HepG2 (cell line): ENCODE measurements around the gene SOX9. TPM values are rescaled to one million over a fixed set of nuclear protein-coding genes. Genes with fewer than 3 reads are reported as not detected.

Source experiments
- CERS6 ChIP-seq: sonication (generic); formaldehyde crosslinking; IDR thresholded peaks from 2 replicates; pipeline ENCODE4 v1.5.0; 2020; ENCODE audit warnings: missing genetic modification reagents
- GATAD2A ChIP-seq: IDR thresholded peaks from 2 replicates; pipeline ENCODE4 v1.6.1; 2016
- HOXA3 ChIP-seq: sonication (generic); formaldehyde crosslinking; IDR thresholded peaks from 2 replicates; pipeline ENCODE4 v1.5.0; 2020; ENCODE audit warnings: missing genetic modification reagents
- JARID2 ChIP-seq: sonication (generic); formaldehyde crosslinking; IDR thresholded peaks from 2 replicates; pipeline ENCODE4 v1.8.1; 2023; ENCODE audit warnings: missing genetic modification reagents, inconsistent platforms; ENCODE audit not compliant: insufficient replicate concordance
- KDM3A ChIP-seq: IDR thresholded peaks from 2 replicates; pipeline ENCODE4 v1.6.1; 2018; ENCODE audit warnings: low read depth, missing compliant biosample characterization
- MIER3 ChIP-seq: IDR thresholded peaks from 2 replicates; pipeline ENCODE4 v1.6.1; 2016; ENCODE audit warnings: missing compliant biosample characterization, borderline replicate concordance
- PAX8 ChIP-seq: sonication (generic); formaldehyde crosslinking; IDR thresholded peaks from 2 replicates; pipeline ENCODE4 v1.8.0; 2022; ENCODE audit warnings: mild to moderate bottlenecking, missing genetic modification reagents, borderline replicate concordance
- TCF7L2 ChIP-seq: IDR thresholded peaks from 2 replicates; pipeline ENCODE4 v1.6.1; 2011; ENCODE audit warnings: mild to moderate bottlenecking, low read depth, low read length, moderate library complexity
- ZHX2 ChIP-seq, 2 experiments: sonication (generic) in 1 of 2; formaldehyde crosslinking in 1 of 2; IDR thresholded peaks; 2 replicates each; pipeline versions ENCODE4 v1.6.1 to v1.9.0; 2014 to 2022; ENCODE audit warnings: antibody characterized with exemption in 1 of 2, borderline replicate concordance in 1 of 2, inconsistent platforms in 1 of 2, low read depth in 1 of 2, missing genetic modification reagents in 1 of 2
- ZNF264 ChIP-seq: sonication (generic); formaldehyde crosslinking; IDR thresholded peaks from 2 replicates; pipeline ENCODE4 v1.4.0; 2020; ENCODE audit warnings: missing genetic modification reagents
- ZNF569 ChIP-seq: sonication (generic); formaldehyde crosslinking; IDR thresholded peaks from 2 replicates; pipeline ENCODE4 v1.5.0; 2020; ENCODE audit warnings: mild to moderate bottlenecking, missing genetic modification reagents, moderate library complexity, borderline replicate concordance
- ZNF589 ChIP-seq: sonication (generic); formaldehyde crosslinking; conservative IDR thresholded peaks from 2 replicates; pipeline ENCODE4 v1.8.0; 2022; ENCODE audit warnings: mild to moderate bottlenecking, moderate library complexity, missing genetic modification reagents
- ZNF790 ChIP-seq: sonication (generic); formaldehyde crosslinking; IDR thresholded peaks from 2 replicates; pipeline ENCODE4 v1.8.0; 2022; ENCODE audit warnings: missing genetic modification reagents, mild to moderate bottlenecking, borderline replicate concordance
- ZNF878 ChIP-seq: sonication (generic); formaldehyde crosslinking; IDR thresholded peaks from 2 replicates; pipeline ENCODE4 v1.8.1; 2023; ENCODE audit warnings: mild to moderate bottlenecking, missing genetic modification reagents, moderate library complexity
- ZSCAN22 ChIP-seq: sonication (generic); formaldehyde crosslinking; IDR thresholded peaks from 2 replicates; pipeline ENCODE4 v1.4.0; 2020; ENCODE audit warnings: mild to moderate bottlenecking, missing genetic modification reagents
- polyA plus RNA-seq, 8 experiments: library from polyadenylated mRNA; depleted of rRNA in 3 of 8; stranded (reverse) in 7 of 8; unstranded in 1 of 8; fragments of >200 nt; fragmentation: Illumina TruSeq in 4 of 8; extraction: Trizol in 4 of 8; gene quantifications; 2 replicates each; pipeline versions ENCODE4 v1.2.1 to v1.2.3, GENCODE V29; 2011 to 2016; ENCODE audit warnings: low read depth in 4 of 8, missing spikeins in 1 of 8, mixed read lengths in 1 of 8; ENCODE audit not compliant: insufficient read depth in 1 of 8
- total RNA-seq, 5 experiments: library from RNA; depleted of rRNA; stranded (reverse); fragments of >200 nt; fragmentation: Illumina TruSeq; extraction: Trizol; gene quantifications; 2 replicates each; pipeline ENCODE4 v1.2.3, GENCODE V29; 2016; ENCODE audit warnings: low read depth in 1 of 5
- TF ChIP-seq, protein P1 (sequence below), 2 experiments: fragments of 450-650 bp in 1 of 2; sonication (generic) in 1 of 2; formaldehyde crosslinking; IDR thresholded peaks; 2 replicates each; pipeline versions ENCODE4 v1.5.0 to v1.8.0; 2020 to 2022; ENCODE audit warnings: mild to moderate bottlenecking in 1 of 2, missing genetic modification reagents in 1 of 2

The SOX9 gene
- total and polyA plus RNA-seq, 2 of the 13 experiments (the other 11 are each of a cell fraction or from before 2014, with no cell fraction given) = 16.1 to 27.6 TPM

- no peak for TF ChIP-seq ZHX2 (IDR thresholded peaks at IDR 0.05; ENCODE audit: low read depth)
- TF ChIP-seq ZHX2 (CRISPR knock-in tag; IDR thresholded peaks at IDR 0.05; ENCODE audit: borderline replicate concordance) = no peak; the same call in 1 of the 2 replicates
- TF ChIP-seq PAX8 (CRISPR knock-in tag) = 0 out of 2 replicates have a peak, but pooled peaks have one; percentile 45
- no peak for TF ChIP-seq ZNF569
- TF ChIP-seq ZNF264 (CRISPR knock-in tag) = no peak
- peak; percentile 28; the same call in 1 of the 2 replicates for TF ChIP-seq ZNF589 (CRISPR knock-in tag)
- no peak for TF ChIP-seq GATAD2A (CRISPR knock-in tag)
- TF ChIP-seq ZNF790 = peak; percentile 67; the same call in 1 of the 2 replicates
- peak; percentile 72 for TF ChIP-seq ZSCAN22 (CRISPR knock-in tag)
- TF ChIP-seq TCF7L2 = no peak
- peak; percentile 68; the same call in 1 of the 2 replicates for TF ChIP-seq KDM3A (CRISPR knock-in tag)
- no peak for TF ChIP-seq JARID2
- TF ChIP-seq CERS6 (CRISPR knock-in tag) = peak; percentile 61; the same call in 1 of the 2 replicates
- TF ChIP-seq, protein P1, sequence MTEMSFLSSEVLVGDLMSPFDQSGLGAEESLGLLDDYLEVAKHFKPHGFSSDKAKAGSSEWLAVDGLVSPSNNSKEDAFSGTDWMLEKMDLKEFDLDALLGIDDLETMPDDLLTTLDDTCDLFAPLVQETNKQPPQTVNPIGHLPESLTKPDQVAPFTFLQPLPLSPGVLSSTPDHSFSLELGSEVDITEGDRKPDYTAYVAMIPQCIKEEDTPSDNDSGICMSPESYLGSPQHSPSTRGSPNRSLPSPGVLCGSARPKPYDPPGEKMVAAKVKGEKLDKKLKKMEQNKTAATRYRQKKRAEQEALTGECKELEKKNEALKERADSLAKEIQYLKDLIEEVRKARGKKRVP (CRISPR knock-in tag; IDR thresholded peaks at IDR 0.05) = peak in 1 of 2 experiments; percentile 44; a peak in 1 of 4 replicates
- no peak; the same call in 1 of the 2 replicates for TF ChIP-seq MIER3 (CRISPR knock-in tag)
- TF ChIP-seq ZNF878 = no peak
- TF ChIP-seq HOXA3 (CRISPR knock-in tag) = peak; percentile 64
Measured at GRCh38 chr17:72121164-72122009, 567 bp downstream of the SOX9 start (continued).
